ENCODE measurements around the gene COL4A2.

COL4A2 gene

DNA sequence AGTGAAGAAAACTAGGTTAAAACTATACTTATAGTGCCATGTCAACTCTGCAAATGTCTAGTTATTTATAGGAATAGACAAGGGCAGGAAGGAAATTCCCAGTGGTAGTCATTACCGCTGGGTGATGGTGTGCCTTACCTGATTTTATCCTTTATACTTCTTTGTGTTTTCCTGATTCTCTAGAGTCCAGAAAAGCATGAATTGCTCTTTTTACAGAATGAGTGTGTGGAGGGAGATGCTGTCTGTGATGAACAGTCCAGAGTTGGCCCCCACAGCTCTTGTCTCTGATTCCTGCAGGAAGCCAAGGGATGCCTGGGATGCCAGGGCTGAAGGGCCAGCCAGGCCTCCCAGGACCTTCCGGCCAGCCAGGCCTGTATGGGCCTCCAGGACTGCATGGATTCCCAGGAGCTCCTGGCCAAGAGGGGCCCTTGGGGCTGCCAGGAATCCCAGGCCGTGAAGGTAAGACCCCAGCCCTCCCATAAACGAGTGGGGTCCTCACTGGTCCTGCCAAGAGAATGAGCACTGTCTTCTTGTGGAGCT is 170.7 kb downstream of the COL4A2 start:
- Histone ChIP-seq H3K9ac (ENCODE audit: low read depth in 1 of 2, low read length in 2 of 2) (no peak overlapping the region), H3K27ac (ENCODE audit: low read depth, low read length) (no peak overlapping the region), H3K4me3 (ENCODE audit: low read depth in 1 of 2, low read length in 2 of 2) (no peak overlapping the region), H3K27me3 (ENCODE audit: control insufficient read depth in 1 of 2, insufficient read depth in 2 of 2, low read length in 2 of 2) (no peaks in the 10 kb centered on the region), H3K4me1 (ENCODE audit: control insufficient read depth in 1 of 2, insufficient read depth in 2 of 2, low read length in 2 of 2) (no peaks in the 10 kb centered on the region), H3K36me3 (ENCODE audit: control insufficient read depth in 1 of 2, insufficient read depth in 2 of 2, low read length in 2 of 2) (peaks cover 0 to 12% of the 10 kb centered on the region in 2 donors), H3K9me3 (ENCODE audit: control insufficient read depth in 1 of 2, low read length in 2 of 2) (no peaks in the 10 kb centered on the region)

DNA sequence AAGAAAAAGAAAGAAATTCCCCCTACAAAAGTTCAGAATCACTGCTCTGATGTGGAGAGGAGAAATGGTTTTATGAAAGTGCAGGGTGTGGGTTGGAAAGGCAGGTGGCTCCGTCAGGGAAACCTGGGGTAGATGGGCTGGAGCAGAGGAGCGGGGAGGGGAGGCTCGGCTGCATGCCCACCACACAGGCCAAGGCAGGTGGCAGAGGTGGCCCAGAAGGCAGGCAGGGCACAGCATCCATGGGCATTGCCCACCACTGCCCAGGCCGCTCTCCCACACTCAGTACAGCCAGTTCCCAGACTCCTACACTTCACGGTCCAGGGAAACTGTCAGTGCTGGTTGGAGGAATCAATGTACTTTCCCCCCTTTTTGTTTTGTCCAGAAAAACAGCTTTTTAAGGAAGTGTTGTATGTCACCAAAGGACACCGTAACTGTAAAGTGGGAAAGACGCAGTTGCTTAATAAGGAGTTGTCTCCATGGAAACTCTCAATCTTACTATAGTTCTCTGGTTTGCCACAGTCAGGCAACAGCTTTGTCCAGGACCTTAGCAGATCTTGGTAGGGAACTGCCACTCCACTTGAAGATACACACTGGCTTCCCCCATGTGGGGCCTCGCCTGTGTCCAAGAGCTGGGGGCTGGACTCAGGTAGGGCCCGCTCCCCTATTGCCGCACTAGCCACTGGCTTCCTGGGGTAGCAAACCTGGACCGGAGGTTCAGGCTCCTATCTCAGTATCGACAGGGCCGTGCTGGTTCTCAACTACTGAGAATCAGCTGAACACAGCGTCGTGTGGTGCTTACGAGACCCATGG is 171.5 kb downstream of the COL4A2 start:
- peaks cover 0 to 9% of the 10 kb centered on the region in 2 donors for H3K36me3 ChIP-seq (ENCODE audit: control insufficient read depth in 1 of 2, insufficient read depth in 2 of 2, low read length in 2 of 2)

GRCh38 chr13:110479215-110479545 is 172.1 kb downstream of the COL4A2 start:
- peaks cover 0 to 9% of the 10 kb centered on the region in 2 donors for H3K36me3 ChIP-seq (ENCODE audit: control insufficient read depth in 1 of 2, insufficient read depth in 2 of 2, low read length in 2 of 2)
- no peaks in the 10 kb centered on the region for H3K4me1 ChIP-seq (ENCODE audit: control insufficient read depth in 1 of 2, insufficient read depth in 2 of 2, low read length in 2 of 2)
- no peaks in the 10 kb centered on the region for H3K27me3 ChIP-seq (ENCODE audit: control insufficient read depth in 1 of 2, insufficient read depth in 2 of 2, low read length in 2 of 2)
- H3K9me3 ChIP-seq (ENCODE audit: control insufficient read depth in 1 of 2, low read length in 2 of 2), result no peaks in the 10 kb centered on the region
- H3K9ac ChIP-seq (ENCODE audit: low read depth in 1 of 2, low read length in 2 of 2), result no peak overlapping the region
- no peak overlapping the region for H3K27ac ChIP-seq (ENCODE audit: low read depth, low read length)
- no peak overlapping the region for H3K4me3 ChIP-seq (ENCODE audit: low read depth in 1 of 2, low read length in 2 of 2)

More for the DNA sequence above, 171.5 kb downstream of the COL4A2 start:
- no peak overlapping the region for H3K4me3 ChIP-seq (ENCODE audit: low read depth in 1 of 2, low read length in 2 of 2)
- no peak overlapping the region for H3K9ac ChIP-seq (ENCODE audit: low read depth in 1 of 2, low read length in 2 of 2)
- no peaks in the 10 kb centered on the region for H3K4me1 ChIP-seq (ENCODE audit: control insufficient read depth in 1 of 2, insufficient read depth in 2 of 2, low read length in 2 of 2)
- no peaks in the 10 kb centered on the region for H3K27me3 ChIP-seq (ENCODE audit: control insufficient read depth in 1 of 2, insufficient read depth in 2 of 2, low read length in 2 of 2)
- no peak overlapping the region for H3K27ac ChIP-seq (ENCODE audit: low read depth, low read length)
- H3K9me3 ChIP-seq (ENCODE audit: control insufficient read depth in 1 of 2, low read length in 2 of 2), result no peaks in the 10 kb centered on the region

GRCh38 chr13:110479648-110480047 is 172.6 kb downstream of the COL4A2 start:
- no peak overlapping the region for H3K4me3 ChIP-seq (ENCODE audit: low read depth in 1 of 2, low read length in 2 of 2)
- H3K4me1 ChIP-seq (ENCODE audit: control insufficient read depth in 1 of 2, insufficient read depth in 2 of 2, low read length in 2 of 2), result no peaks in the 10 kb centered on the region
- H3K27ac ChIP-seq (ENCODE audit: low read depth, low read length), result no peak overlapping the region
- H3K9ac ChIP-seq (ENCODE audit: low read depth in 1 of 2, low read length in 2 of 2), result no peak overlapping the region
- H3K9me3 ChIP-seq (ENCODE audit: control insufficient read depth in 1 of 2, low read length in 2 of 2), result no peaks in the 10 kb centered on the region
- peaks cover 0 to 9% of the 10 kb centered on the region in 2 donors for H3K36me3 ChIP-seq (ENCODE audit: control insufficient read depth in 1 of 2, insufficient read depth in 2 of 2, low read length in 2 of 2)
- no peaks in the 10 kb centered on the region for H3K27me3 ChIP-seq (ENCODE audit: control insufficient read depth in 1 of 2, insufficient read depth in 2 of 2, low read length in 2 of 2)

- no peak overlapping the region for H3K4me3 ChIP-seq (ENCODE audit: low read depth in 1 of 2, low read length in 2 of 2)
- H3K27me3 ChIP-seq (ENCODE audit: control insufficient read depth in 1 of 2, insufficient read depth in 2 of 2, low read length in 2 of 2), result no peaks in the 10 kb centered on the region
- no peaks in the 10 kb centered on the region for H3K9me3 ChIP-seq (ENCODE audit: control insufficient read depth in 1 of 2, low read length in 2 of 2)
- no peaks in the 10 kb centered on the region for H3K4me1 ChIP-seq (ENCODE audit: control insufficient read depth in 1 of 2, insufficient read depth in 2 of 2, low read length in 2 of 2)
- peaks cover 0 to 4% of the 10 kb centered on the region in 2 donors for H3K36me3 ChIP-seq (ENCODE audit: control insufficient read depth in 1 of 2, insufficient read depth in 2 of 2, low read length in 2 of 2)
- H3K27ac ChIP-seq (ENCODE audit: low read depth, low read length), result no peak overlapping the region
- H3K9ac ChIP-seq (ENCODE audit: low read depth in 1 of 2, low read length in 2 of 2), result no peak overlapping the region
Measured at GRCh38 chr13:110480161-110480560, 173.1 kb downstream of the COL4A2 start.

DNA sequence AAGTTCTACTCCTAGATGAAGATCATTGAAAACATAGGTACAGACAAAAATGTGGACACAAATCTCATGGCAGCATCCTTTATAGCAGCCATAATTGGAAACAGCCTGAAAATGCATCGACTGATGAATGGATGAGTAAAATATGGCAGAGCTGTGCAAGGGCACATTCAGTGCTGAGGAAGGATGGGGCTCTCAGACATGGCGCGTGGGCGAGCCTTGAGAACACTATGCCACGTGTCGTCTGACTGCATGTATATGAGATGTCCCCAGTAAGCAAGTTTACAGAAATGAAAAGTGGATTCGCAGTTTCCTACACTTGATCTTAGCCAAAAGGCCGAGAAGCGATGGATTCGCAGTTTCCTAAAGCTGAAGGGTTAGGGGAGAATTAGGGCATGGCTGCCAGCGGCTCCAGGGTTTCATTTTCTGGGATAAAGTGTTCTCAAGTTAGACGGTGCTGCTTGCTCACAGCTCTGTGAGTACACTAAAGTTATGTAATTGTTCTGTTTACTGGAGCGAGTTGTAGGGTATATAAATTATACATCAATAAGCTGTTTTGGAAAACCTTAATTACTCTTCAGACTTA is 176.4 kb downstream of the COL4A2 start:
- H3K36me3 ChIP-seq (ENCODE audit: control insufficient read depth in 1 of 2, insufficient read depth in 2 of 2, low read length in 2 of 2), result peaks cover 0 to 12% of the 10 kb centered on the region in 2 donors
- H3K4me1 ChIP-seq (ENCODE audit: control insufficient read depth in 1 of 2, insufficient read depth in 2 of 2, low read length in 2 of 2), result no peaks in the 10 kb centered on the region
- H3K27ac ChIP-seq (ENCODE audit: low read depth, low read length), result no peak overlapping the region
- no peaks in the 10 kb centered on the region for H3K27me3 ChIP-seq (ENCODE audit: control insufficient read depth in 1 of 2, insufficient read depth in 2 of 2, low read length in 2 of 2)
- H3K4me3 ChIP-seq (ENCODE audit: low read depth in 1 of 2, low read length in 2 of 2), result no peak overlapping the region
- H3K9me3 ChIP-seq (ENCODE audit: control insufficient read depth in 1 of 2, low read length in 2 of 2), result no peaks in the 10 kb centered on the region
- H3K9ac ChIP-seq (ENCODE audit: low read depth in 1 of 2, low read length in 2 of 2), result no peak overlapping the region

DNA sequence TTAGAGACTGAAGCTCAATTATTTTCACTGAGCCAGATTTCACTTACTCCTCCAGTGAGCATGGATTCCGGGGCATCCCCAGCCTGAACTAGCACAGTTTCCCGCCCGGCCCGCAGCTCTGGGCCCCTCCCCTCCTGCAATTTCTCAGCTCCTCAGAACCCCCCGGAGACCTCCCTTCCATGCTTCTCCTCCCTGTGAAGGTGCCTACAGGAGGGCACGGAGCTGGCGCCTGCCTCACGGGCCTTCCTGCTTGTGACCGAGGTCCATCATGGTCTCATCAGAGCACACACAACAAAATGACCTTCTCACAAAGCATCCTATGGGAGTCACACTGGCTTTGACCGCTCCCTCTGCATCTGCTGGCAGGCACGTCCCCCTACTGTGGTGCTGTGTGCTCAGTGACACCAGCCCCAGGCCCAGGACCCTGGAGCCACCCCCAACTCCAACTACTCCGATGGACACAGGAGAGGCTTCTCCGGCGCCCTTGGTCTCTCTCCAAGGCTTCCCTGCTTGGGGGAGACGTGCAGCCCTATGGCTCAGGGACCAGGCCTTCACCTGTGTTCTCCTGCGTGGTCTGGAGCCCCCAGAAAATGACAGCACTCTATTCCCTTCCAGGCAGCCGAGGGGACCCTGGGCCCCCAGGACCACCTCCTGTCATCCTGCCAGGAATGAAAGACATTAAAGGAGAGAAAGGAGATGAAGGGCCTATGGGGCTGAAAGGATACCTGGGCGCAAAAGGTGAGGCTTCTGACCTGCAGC is 177.4 kb downstream of the COL4A2 start:
- Histone ChIP-seq H3K4me1 (ENCODE audit: control insufficient read depth in 1 of 2, insufficient read depth in 2 of 2, low read length in 2 of 2) (no peaks in the 10 kb centered on the region), H3K27me3 (ENCODE audit: control insufficient read depth in 1 of 2, insufficient read depth in 2 of 2, low read length in 2 of 2) (no peaks in the 10 kb centered on the region), H3K4me3 (ENCODE audit: low read depth in 1 of 2, low read length in 2 of 2) (no peak overlapping the region), H3K9ac (ENCODE audit: low read depth in 1 of 2, low read length in 2 of 2) (no peak overlapping the region), H3K36me3 (ENCODE audit: control insufficient read depth in 1 of 2, insufficient read depth in 2 of 2, low read length in 2 of 2) (peaks cover 0 to 12% of the 10 kb centered on the region in 2 donors), H3K27ac (ENCODE audit: low read depth, low read length) (no peak overlapping the region), H3K9me3 (ENCODE audit: control insufficient read depth in 1 of 2, low read length in 2 of 2) (no peaks in the 10 kb centered on the region)

GRCh38 chr13:110485604-110486003 is 178.5 kb downstream of the COL4A2 start:
- peaks cover 0 to 12% of the 10 kb centered on the region in 2 donors for H3K36me3 ChIP-seq (ENCODE audit: control insufficient read depth in 1 of 2, insufficient read depth in 2 of 2, low read length in 2 of 2)
- H3K9me3 ChIP-seq (ENCODE audit: control insufficient read depth in 1 of 2, low read length in 2 of 2), result no peaks in the 10 kb centered on the region
- H3K4me3 ChIP-seq (ENCODE audit: low read depth in 1 of 2, low read length in 2 of 2), result no peak overlapping the region
- H3K27me3 ChIP-seq (ENCODE audit: control insufficient read depth in 1 of 2, insufficient read depth in 2 of 2, low read length in 2 of 2), result no peaks in the 10 kb centered on the region
- no peak overlapping the region for H3K9ac ChIP-seq (ENCODE audit: low read depth in 1 of 2, low read length in 2 of 2)
- no peak overlapping the region for H3K27ac ChIP-seq (ENCODE audit: low read depth, low read length)
- no peaks in the 10 kb centered on the region for H3K4me1 ChIP-seq (ENCODE audit: control insufficient read depth in 1 of 2, insufficient read depth in 2 of 2, low read length in 2 of 2)

GRCh38 chr13:110486061-110486715 is 179.1 kb downstream of the COL4A2 start:
- Histone ChIP-seq H3K36me3 (ENCODE audit: control insufficient read depth in 1 of 2, insufficient read depth in 2 of 2, low read length in 2 of 2) (peaks cover 0 to 12% of the 10 kb centered on the region in 2 donors), H3K9ac (ENCODE audit: low read depth in 1 of 2, low read length in 2 of 2) (no peak overlapping the region)

More at GRCh38 chr13:110486061-110486715, 179.1 kb downstream of the COL4A2 start:
- Histone ChIP-seq H3K9me3 (ENCODE audit: control insufficient read depth in 1 of 2, low read length in 2 of 2) (no peaks in the 10 kb centered on the region), H3K4me3 (ENCODE audit: low read depth in 1 of 2, low read length in 2 of 2) (no peak overlapping the region), H3K4me1 (ENCODE audit: control insufficient read depth in 1 of 2, insufficient read depth in 2 of 2, low read length in 2 of 2) (no peaks in the 10 kb centered on the region), H3K27ac (ENCODE audit: low read depth, low read length) (no peak overlapping the region), H3K27me3 (ENCODE audit: control insufficient read depth in 1 of 2, insufficient read depth in 2 of 2, low read length in 2 of 2) (no peaks in the 10 kb centered on the region)
